Thyroid gland (tissue), 4 donors: ENCODE results near the gene SAP130. TPM values are rescaled to one million over a fixed set of nuclear protein-coding genes. Genes with fewer than 3 reads are reported as not detected.

Experiments
- DNase-seq, 2 donors: peaks; one replicate each; pipeline ENCODE4 v3.0.0-alpha.2; 2019
- H3K27ac ChIP-seq, 3 donors: fragments of 200-600 bp; sonication (generic); 1 replicate in 2 of 3; 2 replicates in 1 of 3; pipeline ENCODE4 v1.5.1; 2016 to 2019; ENCODE audit warnings: mild to moderate bottlenecking in 1 of 3, moderate library complexity in 1 of 3
- H3K27me3 ChIP-seq: fragments of 200-600 bp; sonication (generic); one replicate; pipeline ENCODE4 v1.5.1; 2019
- H3K36me3 ChIP-seq, 2 donors: fragments of 200-600 bp; sonication (generic); one replicate each; pipeline ENCODE4 v1.5.1; 2016 to 2019
- H3K4me1 ChIP-seq, 2 donors: fragments of 200-600 bp; sonication (generic); one replicate each; pipeline ENCODE4 v1.5.1; 2017 to 2019
- H3K4me3 ChIP-seq, 3 donors: fragments of 200-600 bp; sonication (generic); replicated peaks in 1 of 3; 1 replicate in 2 of 3; 2 replicates in 1 of 3; pipeline ENCODE4 v1.5.1; 2016; ENCODE audit warnings: mild to moderate bottlenecking in 1 of 3
- H3K9me3 ChIP-seq: fragments of 200-600 bp; sonication (generic); one replicate; pipeline ENCODE4 v1.5.1; 2017
- POLR2A ChIP-seq, 2 donors: fragments of 450-650 bp; IDR thresholded peaks; one replicate each; pipeline ENCODE4 v1.6.1; 2017; ENCODE audit warnings: antibody characterized with exemption in 2 of 2, mild to moderate bottlenecking in 2 of 2, moderate library complexity in 1 of 2
- WGBS, 2 donors: methylation state at CpG; one replicate each; pipeline ENCODE4 v1.1.5; 2017; 5-methylcytosine and 5-hydroxymethylcytosine counted together
- intact Hi-C: fragments of 100-400 bp; cut with DNase I; formaldehyde crosslinking; loops from one replicate; pipeline ENCODE4 v1.15.1; 2023
- total RNA-seq, 4 donors: library from RNA; depleted of rRNA; stranded (reverse); fragments of >200 nt; gene quantifications; one replicate each; pipeline ENCODE4 v1.2.3, GENCODE V29; 2016
- TF ChIP-seq, protein P1 (sequence below), 6 experiments: fragments of 200-600 bp in 3 of 6; fragments of 450-650 bp in 3 of 6; sonication (generic) in 3 of 6; IDR thresholded peaks; one replicate each; pipeline ENCODE4 v1.5.1; 2016 to 2019; ENCODE audit warnings: antibody characterized with exemption in 6 of 6, mild to moderate bottlenecking in 2 of 6, inconsistent platforms in 1 of 6, moderate library complexity in 1 of 6

Gene SAP130
- total RNA-seq, 4 donors from 2014 or later, result 10.3 to 14.7 (median 11.3) TPM

DNA sequence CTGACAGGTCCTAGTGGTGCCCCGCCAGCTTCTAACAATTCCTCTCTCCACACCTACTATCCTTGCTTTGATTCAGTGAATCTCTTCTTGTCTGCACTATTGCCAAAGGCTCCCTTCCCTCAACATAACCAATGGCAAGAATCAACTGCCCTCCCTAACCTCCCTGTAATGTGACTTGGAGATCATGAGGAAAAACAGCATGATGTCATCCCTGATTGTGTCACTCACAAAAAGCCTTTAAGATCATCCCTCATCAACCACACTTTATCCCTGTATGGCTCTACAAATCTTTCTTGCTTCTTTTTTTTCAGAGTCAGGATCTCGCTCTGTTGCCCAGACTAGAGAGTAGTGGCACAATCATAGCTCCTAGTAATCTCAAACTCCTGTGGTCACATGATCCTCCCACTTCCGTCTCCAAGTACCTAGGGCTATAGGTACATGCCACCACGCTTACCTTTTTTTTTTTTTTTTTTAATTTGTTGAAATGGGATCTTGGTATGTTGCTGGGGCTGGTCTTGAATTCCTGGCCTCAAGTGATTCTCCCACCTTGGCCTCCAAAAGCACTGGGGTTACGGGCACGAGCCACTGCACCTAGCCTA is 19.7 kb downstream of the SAP130 start:
- no peaks in the 10 kb centered on the region for H3K4me1 ChIP-seq
- TF ChIP-seq POLR2A (IDR thresholded peaks at IDR 0.05), result no peak
- TF ChIP-seq, protein P1, sequence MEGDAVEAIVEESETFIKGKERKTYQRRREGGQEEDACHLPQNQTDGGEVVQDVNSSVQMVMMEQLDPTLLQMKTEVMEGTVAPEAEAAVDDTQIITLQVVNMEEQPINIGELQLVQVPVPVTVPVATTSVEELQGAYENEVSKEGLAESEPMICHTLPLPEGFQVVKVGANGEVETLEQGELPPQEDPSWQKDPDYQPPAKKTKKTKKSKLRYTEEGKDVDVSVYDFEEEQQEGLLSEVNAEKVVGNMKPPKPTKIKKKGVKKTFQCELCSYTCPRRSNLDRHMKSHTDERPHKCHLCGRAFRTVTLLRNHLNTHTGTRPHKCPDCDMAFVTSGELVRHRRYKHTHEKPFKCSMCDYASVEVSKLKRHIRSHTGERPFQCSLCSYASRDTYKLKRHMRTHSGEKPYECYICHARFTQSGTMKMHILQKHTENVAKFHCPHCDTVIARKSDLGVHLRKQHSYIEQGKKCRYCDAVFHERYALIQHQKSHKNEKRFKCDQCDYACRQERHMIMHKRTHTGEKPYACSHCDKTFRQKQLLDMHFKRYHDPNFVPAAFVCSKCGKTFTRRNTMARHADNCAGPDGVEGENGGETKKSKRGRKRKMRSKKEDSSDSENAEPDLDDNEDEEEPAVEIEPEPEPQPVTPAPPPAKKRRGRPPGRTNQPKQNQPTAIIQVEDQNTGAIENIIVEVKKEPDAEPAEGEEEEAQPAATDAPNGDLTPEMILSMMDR (IDR thresholded peaks at IDR 0.05), result no peak
- no peak overlapping the region for H3K27ac ChIP-seq
- DNase-seq, result no peak
- H3K27me3 ChIP-seq, result no peaks in the 10 kb centered on the region
- intact Hi-C loops, result no loop called here
- H3K4me3 ChIP-seq, result no peak overlapping the region
- peaks cover 43 to 46% of the 10 kb centered on the region in 2 donors for H3K36me3 ChIP-seq
- WGBS, 2 donors, result 96 to 97% methylated on average over 6 of the region's 6 CpGs
- no peaks in the 10 kb centered on the region for H3K9me3 ChIP-seq

DNA sequence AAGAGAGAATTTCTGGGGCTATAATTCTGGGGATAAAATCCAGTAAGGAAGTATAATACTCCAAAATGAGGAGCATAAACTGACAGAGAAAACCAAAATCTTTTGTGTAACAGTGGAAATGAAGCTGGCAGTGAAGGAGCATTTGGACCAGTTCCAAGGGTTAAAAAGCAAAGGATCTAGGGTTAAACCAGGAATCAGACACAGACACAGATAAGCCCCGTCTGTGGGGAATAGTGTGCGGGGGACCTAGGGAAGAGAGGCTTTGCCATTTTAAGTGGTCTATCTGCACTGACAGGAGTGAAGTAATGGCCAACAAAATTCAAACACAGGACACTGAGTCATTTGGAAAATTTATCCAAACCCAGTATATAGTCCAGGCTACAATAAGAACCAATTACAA is 23.4 kb downstream of the SAP130 start:
- intact Hi-C loops, result no loop called here
- no peaks in the 10 kb centered on the region for H3K4me1 ChIP-seq
- H3K27ac ChIP-seq, result no peak overlapping the region
- no peak for DNase-seq
- 84 to 87% methylated on average over 2 of the region's 2 CpGs for WGBS, 2 donors
- no peaks in the 10 kb centered on the region for H3K9me3 ChIP-seq
- H3K27me3 ChIP-seq, result no peaks in the 10 kb centered on the region
- TF ChIP-seq POLR2A (IDR thresholded peaks at IDR 0.05), result no peak
- TF ChIP-seq, protein P1 (IDR thresholded peaks at IDR 0.05), result no peak
- H3K4me3 ChIP-seq, result no peak overlapping the region
- peaks cover 25 to 32% of the 10 kb centered on the region in 2 donors for H3K36me3 ChIP-seq

DNA sequence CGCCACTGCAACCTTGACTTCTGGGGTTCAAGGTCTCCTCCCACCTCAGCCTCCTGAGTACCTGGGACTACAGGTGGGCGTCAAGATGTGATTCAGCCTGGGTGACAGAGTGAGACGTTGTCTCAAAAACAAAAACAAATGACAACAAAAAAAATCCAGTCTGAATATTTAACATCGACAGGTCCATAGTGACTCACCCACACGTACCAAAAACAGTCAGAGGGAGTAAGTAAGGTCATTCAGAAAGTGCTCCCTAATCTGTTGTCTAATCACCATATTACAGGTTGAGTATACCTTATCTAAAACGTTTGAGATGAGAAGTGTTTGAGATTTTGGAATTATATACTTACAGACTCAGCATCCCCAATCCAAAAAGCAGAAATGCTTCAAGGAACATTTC is 24.4 kb downstream of the SAP130 start:
- peaks cover 25 to 36% of the 10 kb centered on the region in 2 donors for H3K36me3 ChIP-seq
- no peaks in the 10 kb centered on the region for H3K27me3 ChIP-seq
- no peaks in the 10 kb centered on the region for H3K9me3 ChIP-seq

DNA sequence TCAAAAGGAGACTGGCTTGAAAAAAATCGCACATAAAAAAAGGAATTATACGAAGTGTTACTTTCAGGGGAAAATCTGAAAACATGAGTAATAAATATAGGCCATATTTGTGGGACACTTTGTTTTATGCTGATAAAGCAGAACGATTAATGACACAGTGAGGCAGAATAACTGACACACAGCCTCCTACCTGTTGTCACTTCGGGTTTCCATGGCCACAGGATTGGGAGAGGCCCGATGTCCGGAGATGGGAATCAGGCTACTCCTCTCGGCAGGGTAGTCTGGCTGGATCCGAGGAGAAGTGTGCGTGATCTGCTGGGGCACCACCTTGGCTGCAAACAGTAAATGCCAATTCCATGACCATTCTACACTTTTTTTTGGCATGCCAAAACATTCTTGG is 31.7 kb downstream of the SAP130 start:
- H3K27me3 ChIP-seq, result no peaks in the 10 kb centered on the region
- H3K4me1 ChIP-seq, result no peaks in the 10 kb centered on the region
- peaks cover 38 to 50% of the 10 kb centered on the region in 2 donors for H3K36me3 ChIP-seq
- WGBS, 2 donors, result 86 to 95% methylated on average over 9 of the region's 9 CpGs
- no peak overlapping the region for H3K27ac ChIP-seq
- intact Hi-C loops, result no loop called here
- TF ChIP-seq, protein P1 (IDR thresholded peaks at IDR 0.05), result no peak
- no peak for TF ChIP-seq POLR2A (IDR thresholded peaks at IDR 0.05)
- H3K9me3 ChIP-seq, result no peaks in the 10 kb centered on the region
- H3K4me3 ChIP-seq, result no peak overlapping the region
- DNase-seq, result no peak

More for the DNA sequence above, 24.4 kb downstream of the SAP130 start:
- DNase-seq, result no peak
- no peak overlapping the region for H3K4me3 ChIP-seq
- H3K4me1 ChIP-seq, result no peaks in the 10 kb centered on the region
- no peak overlapping the region for H3K27ac ChIP-seq
- intact Hi-C loops, result no loop called here
- 84% methylated on average over 6 of the region's 6 CpGs for WGBS, 2 donors
- TF ChIP-seq, protein P1 (IDR thresholded peaks at IDR 0.05), result no peak
- TF ChIP-seq POLR2A (IDR thresholded peaks at IDR 0.05), result no peak

DNA sequence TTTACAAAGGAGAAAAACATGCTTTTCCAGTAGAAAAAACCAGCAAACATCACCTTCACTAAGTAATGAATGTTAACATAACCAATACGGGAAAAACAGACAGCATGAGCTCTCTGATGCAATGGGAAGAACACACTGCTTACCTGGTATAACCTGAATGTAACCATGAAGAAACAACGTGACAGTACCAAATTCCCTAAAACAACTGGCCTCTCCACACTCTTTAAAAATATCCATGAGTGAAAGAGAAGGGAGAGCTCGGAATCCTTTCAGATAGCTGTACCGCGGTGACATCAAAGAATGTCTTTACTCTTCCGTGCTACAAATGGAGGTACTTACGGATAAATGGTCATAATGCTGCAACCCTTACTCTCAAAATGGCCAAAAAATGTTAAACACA is 32.1 kb downstream of the SAP130 start:
- H3K4me1 ChIP-seq, result no peaks in the 10 kb centered on the region
- TF ChIP-seq POLR2A (IDR thresholded peaks at IDR 0.05), result no peak
- TF ChIP-seq, protein P1 (IDR thresholded peaks at IDR 0.05), result no peak
- DNase-seq, result no peak
- H3K36me3 ChIP-seq, result peaks cover 35 to 50% of the 10 kb centered on the region in 2 donors
- H3K9me3 ChIP-seq, result no peaks in the 10 kb centered on the region
- intact Hi-C loops, result no loop called here
- no peak overlapping the region for H3K27ac ChIP-seq
- H3K4me3 ChIP-seq, result no peak overlapping the region
- H3K27me3 ChIP-seq, result no peaks in the 10 kb centered on the region
- 95 to 96% methylated on average over 7 of the region's 7 CpGs for WGBS, 2 donors
